Dermis blood vessel endothelial cell (primary cell): ENCODE measurements around the gene S100A7. TPM values are rescaled to one million over a fixed set of nuclear protein-coding genes. Genes with fewer than 3 reads are reported as not detected.
A peak's percentile ranks its signal among the peaks of the same experiment; 100 is the strongest.
"Not testable (repeated sequence)": the region's sequence is repeated elsewhere in the genome, so short reads cannot be mapped to it uniquely, and the experiment has no call there.

Experiments used
- DNase-seq: peaks from one replicate; pipeline ENCODE4 v3.0.0; 2010
- total RNA-seq: library from RNA; depleted of rRNA; stranded (reverse); fragments of >200 nt; gene quantifications from 2 replicates; pipeline ENCODE4 v1.2.3, GENCODE V29; 2014

S100A7 gene
- total RNA-seq, 1 donor from 2014 or later = not detected

DNA sequence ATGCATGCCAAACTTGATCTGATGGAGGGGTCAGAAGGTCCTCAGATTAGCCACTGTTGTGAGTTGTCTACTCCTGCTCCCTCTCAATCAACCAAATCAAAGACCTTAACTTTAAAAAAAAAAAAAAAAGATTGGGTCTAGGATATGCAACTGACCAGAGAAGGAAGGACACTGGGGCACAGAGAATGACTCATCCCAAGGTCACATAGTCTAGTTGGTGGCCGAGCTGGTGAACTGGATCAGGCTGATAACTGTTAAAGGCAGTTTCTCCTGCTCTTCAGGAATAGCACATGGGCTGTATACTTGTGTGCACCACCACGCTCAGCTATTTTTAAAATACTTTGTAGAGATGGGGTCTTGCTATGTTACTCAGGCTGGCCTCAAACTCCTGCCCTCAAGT lies 14.8 kb upstream of the S100A7 start:
- no peak for DNase-seq

DNA sequence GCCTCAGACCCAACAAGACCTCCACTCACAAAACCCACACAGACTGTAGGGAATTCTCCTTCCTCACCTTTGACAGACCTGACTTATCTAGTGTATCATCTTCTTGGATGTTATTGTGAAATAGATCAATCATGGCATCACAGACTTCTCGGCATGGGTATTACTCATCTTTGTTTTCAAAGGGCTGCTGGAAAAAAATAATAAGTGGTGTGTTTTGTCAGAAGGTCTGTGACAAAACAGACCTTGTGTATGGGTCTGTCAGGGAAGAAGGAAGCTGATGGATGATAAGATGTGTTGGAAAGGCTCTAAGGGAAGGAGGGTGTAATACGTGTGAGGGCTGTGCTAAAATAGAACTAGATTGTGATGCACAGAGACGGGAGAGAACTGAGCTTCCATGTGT lies 13.9 kb upstream of the S100A7 start:
- no peak for DNase-seq

DNA sequence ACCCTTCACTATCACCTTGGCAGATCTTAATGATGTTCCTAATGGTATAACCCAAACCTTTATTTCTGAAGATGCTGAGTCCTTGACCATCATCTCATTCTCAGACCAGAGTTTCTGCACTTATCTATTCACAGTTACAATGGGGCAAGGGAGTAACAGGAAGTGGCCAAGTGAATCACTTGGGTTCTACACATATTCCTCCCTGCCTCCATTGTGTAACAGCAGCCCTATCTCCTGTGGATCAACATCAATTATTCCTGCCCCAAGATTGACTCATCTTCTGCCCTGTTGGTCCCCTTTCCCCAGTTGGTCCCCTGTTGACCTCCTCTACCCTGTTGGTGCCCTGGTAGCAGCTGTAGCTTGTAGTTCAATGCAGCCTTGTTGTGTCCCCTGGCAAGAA lies 10.3 kb upstream of the S100A7 start:
- DNase-seq = no peak

DNA sequence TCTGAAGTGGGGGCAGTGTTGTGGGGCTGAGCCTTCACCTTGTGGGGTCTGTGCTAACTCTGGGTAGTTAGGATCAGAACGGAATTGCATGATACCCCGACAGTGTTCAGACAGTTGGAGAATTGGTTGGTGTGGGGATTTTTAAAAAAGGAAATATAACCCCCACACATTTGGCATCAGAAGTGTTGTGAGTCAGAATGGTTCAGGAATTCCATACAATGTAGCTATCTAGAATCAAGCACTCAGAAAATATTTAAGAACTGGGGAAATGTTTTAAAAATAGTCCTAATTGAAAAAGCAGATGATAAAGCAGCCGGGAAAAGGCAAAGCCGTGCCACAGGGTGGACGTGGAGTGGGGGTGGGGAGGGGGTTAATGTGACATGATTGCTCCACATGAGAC lies 6.5 kb upstream of the S100A7 start:
- peak; percentile 6 for DNase-seq

DNA sequence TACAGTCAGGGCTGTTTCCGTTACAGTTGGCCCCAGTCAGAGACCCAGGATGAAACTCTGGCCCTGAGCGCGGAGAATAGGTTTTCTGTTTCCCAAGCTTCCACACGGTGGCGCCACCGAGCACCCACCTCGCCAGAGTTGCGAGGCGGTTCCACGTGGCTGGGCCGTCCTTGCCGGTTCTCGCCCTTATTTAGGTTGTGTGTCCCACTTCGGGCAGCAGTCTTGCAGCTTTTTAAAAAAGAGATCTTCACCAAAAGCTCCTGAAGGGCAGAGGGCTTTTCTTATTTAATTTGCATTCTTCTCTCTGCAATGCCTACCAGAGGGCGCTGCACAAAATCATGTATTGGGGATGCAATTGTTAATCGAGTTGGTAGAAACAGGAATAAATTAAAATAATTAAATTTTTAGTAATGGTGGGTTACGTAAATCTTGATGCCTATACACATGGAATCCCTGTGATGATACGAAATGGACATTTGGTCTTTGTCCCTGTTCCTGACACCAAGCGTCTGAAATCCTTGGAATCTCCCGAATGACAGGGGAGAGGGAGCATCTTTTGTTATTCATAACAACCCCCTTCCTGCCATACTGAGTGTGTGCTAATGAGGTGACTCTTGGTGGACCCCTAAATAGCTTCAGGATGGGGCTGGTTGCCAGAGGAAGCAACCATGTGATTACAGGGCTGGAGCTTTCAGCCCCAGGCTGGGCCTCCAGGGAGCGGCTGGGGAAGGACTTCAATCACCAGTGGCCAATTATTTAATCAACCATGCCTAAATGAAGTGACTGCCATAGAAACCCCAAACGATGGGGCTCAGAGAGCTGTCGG lies 5.6 kb upstream of the S100A7 start:
- DNase-seq = peak; percentile 53

DNA sequence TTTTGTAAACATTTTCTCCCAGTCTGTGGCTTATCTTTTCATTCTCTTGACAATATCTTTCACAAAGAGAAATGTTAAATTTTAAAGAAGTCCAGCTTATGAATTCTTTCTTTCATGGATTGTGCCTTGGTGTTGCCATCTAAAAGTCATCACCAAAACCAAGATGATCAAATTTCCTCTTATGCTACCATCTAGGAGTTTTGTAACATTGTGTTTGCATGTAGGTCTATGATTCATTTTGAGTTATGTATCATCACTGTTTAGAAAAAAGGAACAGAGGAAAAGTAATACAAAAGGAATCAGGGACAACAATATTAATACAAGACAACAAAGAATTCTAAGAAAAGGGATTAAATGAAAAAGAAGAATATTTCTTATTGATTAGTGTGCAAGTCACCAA lies 2.3 kb upstream of the S100A7 start:
- not testable (repeated sequence) for DNase-seq

DNA sequence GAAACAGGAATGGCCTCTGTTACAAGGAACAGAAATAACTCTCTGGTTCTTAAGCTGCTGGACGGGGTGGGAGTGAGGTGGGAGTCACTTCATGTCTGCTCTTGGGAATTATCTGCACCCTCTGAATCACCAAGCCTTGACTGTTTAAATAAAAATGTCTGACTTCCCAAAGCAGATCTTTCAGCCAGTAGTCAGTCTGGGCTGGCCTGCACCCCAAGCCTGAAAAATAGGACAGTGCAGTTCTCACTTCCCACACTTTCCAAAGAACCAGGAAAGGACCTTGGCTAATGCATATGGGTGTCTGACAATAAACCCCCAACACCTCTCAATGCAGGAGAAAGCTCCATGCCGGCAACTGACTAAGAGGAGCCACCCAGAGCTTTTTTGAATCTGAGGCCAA lies 796 bp downstream of the S100A7 start:
- DNase-seq = no peak

DNA sequence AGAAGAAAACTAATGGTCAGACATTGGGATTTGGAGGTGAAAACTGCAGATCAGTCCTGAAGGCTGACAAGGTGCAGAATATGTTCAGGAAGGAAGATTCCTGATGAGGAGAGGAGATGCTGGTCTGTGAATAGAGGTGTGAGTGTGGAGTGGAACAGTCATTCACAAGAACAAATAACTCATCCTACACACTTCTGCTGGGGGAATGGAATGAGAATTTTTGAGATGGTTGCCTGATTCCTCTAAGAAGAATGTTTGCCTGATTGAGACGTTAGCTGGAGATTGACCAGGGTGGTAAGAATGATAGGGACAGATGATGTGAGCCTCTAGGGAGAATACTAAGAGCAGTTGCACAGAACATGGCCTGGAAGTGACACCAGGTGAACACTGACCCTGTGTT lies 4.1 kb downstream of the S100A7 start:
- no peak for DNase-seq

DNA sequence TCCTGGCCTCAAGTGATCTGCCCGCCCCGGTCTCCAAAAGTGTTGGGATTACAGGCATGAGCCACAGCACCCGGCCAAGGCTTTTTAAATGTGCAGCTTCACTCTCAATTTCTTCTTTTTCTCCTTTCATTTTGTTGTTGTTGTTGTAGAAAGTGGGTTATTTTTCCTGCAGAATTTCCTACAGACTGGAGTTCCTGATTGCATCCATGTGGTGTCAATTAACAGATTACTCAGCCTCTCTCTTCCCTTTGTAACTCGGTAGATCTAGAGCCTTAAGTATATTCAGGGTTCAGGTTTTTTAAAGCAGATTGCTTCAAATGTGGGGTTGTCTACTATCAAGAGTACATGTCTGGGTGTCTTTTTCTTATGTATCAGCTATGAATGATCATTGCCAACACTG lies 11.6 kb downstream of the S100A7 start:
- not testable (repeated sequence) for DNase-seq

DNA sequence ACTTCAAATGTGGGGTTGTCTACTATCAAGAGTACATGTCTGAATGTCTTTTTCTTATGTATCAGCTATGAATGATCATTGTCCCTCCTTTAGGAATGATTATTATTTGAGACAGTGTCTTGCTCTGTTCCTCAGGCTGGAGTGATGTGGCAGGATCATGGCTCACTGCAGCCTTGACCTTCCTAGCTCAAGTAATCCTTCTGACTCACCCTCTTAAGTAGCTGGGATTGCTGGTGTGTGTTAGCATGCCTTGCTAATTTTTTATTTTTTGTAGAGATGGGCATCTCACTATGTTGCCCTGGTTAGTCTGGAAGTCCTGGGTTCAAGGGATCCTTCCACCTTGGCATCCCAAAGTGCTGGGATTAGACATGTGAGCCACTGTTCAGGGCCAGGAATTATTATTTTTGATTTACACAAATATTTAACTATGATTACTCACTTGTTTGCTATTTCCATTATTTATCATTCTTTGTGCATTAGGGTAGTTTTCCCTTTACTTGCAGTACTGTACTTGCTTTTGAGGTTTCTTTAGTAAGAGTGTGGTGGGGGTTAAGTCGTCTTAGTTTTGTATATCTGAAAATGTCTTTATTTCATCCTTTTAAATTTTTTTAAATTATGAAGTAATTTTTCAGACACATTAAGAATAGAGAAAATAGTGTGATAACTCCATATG lies 12.8 kb downstream of the S100A7 start:
- no peak for DNase-seq

DNA sequence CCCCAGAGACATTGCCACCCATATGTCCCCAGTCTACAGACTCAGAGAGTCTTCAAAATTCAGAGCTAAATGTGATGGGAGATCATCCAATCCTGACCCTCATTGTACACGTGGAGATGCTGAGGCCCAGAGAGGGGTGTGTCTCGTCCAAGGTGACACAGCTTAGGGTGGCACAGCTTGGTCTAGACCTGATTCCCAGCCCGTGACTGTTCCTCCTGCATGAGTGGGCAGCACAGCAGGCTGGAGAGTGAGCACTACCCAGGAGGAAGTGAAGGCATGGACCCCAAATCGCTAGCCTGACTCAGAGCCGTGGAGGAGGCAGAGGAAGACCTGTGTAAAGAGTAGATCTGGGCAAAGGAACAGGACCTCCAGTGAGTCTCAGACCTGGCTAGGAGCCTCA lies 16.4 kb downstream of the S100A7 start:
- DNase-seq = no peak

DNA sequence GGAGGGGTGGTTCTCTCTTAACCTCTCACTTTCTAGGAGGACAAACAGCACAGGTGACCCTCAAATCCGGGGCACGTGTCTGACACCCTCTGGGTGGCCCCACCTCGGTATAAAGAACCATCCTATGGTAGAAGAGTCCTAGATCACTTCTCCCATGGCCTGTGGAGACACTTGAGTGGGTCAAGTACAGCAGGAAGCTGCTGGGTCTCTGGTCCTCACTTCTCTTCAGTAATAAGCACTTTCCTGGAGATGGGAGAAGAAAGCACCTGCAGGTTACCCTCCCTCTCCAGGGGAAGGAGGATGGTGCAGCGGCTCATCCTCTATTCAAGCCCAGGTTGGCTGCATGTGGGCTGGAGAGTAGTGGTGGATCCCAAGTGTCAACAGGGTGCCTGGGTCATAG lies 17.0 kb downstream of the S100A7 start:
- DNase-seq = no peak

DNA sequence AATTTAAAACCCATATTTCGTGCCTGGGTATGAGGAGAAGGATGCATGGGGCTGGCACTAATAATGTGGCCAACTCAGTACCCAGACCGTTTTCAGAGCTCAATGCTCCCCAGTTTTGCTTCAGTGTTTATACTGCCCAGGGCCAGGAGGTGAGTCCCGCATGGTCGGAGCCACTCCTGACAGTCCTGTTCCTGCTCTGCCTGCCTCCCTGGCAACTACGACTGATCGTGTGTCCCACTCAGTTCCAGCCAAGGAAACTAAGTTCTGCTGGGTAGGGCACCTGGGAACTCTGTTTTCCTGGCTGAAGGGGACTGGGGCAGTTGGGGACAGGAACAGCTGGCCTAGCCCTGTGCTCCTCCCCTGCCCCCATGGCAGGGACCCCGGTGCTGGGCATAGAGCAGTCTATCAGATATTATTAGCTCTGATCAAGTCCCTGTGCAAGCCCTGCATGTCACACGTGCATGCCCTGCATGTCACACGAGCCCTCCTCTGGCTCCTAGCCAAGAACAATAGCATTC lies 19.2 kb downstream of the S100A7 start:
- DNase-seq = no peak

DNA sequence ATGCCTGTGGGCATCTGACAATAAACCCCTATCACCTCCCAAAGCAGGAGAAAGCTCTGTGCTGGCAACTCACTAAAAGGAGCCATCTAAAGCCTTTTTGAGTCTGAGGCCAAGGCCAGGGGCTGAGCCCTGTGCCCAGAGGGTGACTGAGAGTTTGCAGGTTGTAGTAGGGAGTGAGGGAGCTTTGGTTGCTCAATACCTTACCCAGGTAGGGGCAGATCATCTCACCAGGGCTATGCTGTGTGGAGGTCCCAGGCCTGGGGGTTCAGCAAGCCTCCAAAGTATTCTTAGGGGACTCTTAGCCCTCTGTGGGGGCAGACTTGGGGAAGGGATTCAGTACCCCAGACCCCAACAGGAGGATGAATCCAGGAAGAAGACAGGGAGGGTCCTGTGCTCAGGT lies 21.2 kb downstream of the S100A7 start:
- no peak for DNase-seq

DNA sequence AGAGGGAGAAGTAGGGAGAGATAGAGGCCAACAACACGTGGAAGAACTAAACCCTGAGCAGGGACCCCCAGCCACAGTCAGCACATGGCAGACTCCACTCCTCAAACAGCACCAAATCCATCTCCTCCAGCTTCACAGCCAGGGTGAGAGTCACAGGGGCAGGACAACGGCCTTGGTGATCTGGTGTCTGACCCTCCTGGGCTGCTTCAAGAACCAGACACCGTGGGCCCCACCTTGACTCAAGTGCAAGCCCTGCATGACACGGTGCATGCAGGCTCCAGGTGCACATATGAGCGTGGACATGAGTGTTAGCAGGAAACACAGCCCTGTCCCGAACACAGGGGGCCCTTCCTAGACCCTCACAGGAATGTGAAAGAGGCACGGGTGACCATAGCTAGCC lies 21.9 kb downstream of the S100A7 start:
- no peak for DNase-seq

DNA sequence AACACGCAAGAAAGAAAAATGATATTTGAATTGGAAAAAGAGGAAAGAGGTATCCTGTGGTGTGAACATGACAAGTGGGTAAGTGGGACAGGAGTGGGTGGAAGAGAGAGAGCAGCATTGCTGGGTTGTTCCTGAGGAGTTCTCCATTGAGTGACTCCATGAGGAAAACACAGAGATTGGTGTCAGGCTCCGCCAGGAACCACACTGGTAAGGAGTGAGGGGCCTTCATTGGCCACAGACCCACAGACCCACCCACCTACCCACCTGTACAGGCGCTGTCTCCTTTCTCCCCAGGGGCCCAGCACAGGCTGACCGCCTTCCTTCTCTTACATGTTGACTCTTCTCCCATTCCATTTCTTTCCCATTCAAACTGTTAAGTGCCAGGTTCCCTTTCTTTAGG lies 23.2 kb downstream of the S100A7 start:
- DNase-seq = no peak

DNA sequence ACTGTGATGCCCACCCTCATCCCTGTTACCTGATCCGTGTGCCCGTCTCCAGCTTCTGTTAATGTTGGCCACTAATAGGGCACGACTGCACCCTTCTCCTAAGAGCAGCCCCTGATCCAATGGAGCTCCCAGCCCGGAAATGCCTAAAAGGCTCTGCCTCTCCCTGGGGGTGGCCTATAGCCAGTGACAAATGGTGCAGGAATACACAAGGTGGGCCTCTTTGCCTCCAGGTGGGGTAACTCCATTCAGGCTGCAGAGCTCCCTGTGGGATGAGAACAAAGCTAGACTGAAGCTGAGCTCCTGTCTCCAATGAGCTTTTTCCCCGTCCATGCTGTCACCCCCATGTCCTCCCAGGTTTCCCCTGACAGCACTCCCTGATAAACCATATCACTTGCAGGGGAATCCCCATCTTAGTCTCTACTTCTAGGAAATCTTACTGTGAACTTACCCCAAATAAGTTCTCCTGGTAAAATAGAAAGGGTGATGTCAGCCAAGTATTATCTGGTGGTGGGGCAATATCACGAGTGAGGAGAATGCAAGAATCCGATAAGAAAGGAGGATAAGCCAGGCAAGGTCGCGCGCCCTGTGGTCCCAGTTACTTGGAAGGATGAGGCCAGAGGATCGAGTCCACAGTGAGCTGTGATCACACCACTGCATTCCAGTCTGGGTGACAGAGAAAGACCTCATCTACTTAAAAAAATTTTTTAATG lies 25.6 kb downstream of the S100A7 start:
- DNase-seq = no peak

DNA sequence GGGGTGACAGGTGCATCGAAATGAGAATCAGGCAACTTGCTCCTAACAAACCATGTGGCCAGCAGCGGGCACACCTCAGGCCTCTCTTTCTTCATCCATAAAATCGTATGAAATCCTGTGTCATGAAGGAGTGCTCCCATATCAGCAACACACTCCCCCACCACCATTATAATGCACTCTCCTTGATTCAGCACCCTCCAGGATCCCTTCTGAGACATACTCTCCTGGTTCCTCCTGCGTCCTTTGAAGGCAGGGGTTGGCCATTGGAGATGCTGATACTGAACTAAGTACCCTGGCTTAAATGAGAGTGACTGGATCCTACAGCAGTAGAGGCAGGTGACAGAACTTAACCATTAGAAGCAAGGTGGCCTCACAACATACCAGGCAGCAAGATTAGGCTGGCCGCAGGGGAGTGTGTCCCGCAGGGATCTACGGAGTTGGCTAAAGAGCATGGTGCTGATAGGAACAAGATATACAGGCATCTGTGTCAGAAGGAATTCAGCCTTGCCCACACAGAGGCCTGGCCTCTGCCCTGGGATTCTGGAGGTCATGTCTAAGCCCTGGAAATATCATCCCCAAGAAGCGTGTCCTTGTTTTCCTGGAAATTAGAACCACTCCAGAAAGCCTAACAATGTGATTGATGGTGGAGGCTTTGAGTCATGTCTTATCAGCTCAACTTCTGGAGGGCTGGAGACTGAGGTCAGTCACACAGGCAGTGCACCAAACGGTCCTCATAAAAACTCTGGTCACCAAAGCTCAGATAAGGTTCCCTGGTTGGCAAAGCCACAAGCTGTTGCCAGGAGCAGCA lies 27.4 kb downstream of the S100A7 start:
- DNase-seq = no peak

DNA sequence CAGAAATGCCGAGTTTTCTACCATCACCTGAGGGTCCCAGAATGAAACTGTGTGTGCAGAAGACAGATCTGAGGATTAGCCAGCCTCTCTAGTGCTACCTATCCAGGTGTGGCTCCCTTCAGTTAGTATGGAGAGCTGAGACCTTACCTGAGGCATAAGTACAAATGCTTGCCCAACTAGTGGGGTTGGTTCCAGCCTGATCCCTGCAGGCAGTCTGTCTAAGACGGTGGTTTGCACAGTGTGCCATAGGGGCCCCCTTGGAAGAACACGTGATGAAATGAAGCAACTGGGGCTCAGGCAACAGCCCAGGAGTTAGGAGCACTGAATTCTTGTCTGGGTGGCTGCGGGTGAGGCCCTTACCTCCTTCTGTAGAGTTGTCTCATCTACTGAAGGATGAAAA lies 28.5 kb downstream of the S100A7 start:
- no peak for DNase-seq

DNA sequence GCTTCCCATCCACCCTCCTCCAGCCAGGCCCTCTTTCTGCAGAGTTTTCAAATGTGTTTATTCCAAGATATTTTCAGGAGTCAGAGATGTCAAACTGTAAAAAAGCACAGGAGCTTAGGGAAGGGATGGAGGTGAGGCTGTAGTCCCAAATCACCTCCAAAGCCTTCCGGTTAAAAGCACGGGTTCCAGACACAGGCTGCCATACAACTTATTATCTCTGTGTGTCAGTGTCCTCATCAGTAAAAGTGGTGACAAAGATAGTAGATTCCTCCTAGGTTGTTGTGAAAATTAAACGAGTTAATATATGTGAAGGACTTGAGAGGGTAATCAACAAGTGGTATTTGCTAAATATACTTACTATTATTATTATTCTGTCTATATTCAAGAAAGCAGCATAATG lies 29.0 kb downstream of the S100A7 start:
- no peak for DNase-seq

DNA sequence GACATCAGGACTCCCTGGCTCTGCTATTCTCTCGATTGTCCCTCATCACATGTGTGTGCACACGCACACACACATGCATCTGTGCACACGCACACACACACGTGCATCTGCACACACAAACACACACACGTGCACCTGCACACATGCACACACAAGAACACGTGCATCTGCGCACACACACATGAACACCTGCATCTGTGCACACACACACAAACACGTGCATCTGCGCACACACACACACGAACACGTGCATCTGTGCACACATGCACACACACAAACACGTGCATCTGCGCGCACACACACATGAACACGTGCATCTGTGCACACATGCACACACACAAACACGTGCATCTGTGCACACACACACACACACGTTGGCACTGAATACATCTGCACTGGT lies 29.4 kb downstream of the S100A7 start:
- DNase-seq = no peak

DNA sequence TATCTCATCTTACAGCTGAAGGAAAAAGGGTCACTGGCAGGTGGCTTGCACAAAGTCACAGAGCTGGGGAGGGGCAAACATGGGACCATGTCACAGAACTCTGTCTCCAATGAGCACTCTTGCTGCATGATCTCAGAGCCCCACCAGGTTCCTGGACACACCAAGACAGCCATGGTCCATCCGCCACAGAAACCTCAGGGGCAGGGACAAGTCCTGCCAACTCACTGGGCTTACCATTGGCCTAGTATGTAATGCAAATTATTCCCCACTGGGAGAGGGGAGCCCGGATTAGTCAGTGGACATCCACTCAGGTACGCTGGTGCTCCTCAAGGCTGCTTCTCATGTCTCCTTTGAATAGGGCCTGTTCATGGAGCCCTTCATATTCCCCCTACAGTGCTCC lies 29.9 kb downstream of the S100A7 start:
- DNase-seq = no peak

DNA sequence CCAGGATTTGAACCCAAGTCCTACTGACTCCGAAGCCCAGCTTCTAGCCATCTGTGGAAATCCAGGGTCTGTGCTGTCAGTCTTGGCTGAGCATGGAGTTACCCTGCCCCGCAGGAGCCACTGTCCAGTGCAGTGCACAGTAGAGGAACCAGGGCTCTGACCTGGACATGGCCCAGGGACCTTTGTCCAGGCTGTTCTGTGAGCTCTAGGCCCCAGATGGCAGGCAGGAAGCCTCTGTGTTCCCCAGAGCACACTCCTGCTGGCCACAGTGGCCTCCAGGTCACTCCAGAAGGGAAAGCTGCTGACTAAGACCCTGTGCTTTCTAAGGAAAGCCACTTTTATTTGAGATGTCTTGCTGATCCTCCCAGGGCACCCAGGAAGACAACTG lies 30.3 kb downstream of the S100A7 start:
- DNase-seq = no peak
